Neutrophil (primary cell): ENCODE measurements around the gene LINC01488.

Source experiments
- H3K27ac ChIP-seq: fragments of 200-600 bp; sonication (generic); 2 replicates; pipeline ENCODE4 v1.5.1; 2016; ENCODE audit warnings: mild to moderate bottlenecking, moderate library complexity
- H3K27me3 ChIP-seq: fragments of 200-600 bp; sonication (generic); 2 replicates; pipeline ENCODE4 v1.6.0; 2016; ENCODE audit warnings: mild to moderate bottlenecking
- H3K36me3 ChIP-seq: fragments of 200-600 bp; sonication (generic); 2 replicates; pipeline ENCODE4 v1.5.1; 2017
- H3K4me1 ChIP-seq, 2 experiments: fragments of 200-600 bp in 1 of 2; sonication (generic) in 1 of 2; 1 replicate in 1 of 2; 2 replicates in 1 of 2; pipeline versions ENCODE4 v1.5.1 to v1.6.1; 2013 to 2016; ENCODE audit warnings: low read depth in 1 of 2, low read length in 1 of 2, mild to moderate bottlenecking in 1 of 2, moderate library complexity in 1 of 2; ENCODE audit not compliant: control insufficient read depth in 1 of 2, insufficient read depth in 1 of 2
- H3K4me3 ChIP-seq, 2 experiments: fragments of 200-600 bp in 1 of 2; sonication (generic) in 1 of 2; 1 replicate in 1 of 2; 2 replicates in 1 of 2; pipeline ENCODE4 v1.5.1; 2013 to 2016; ENCODE audit warnings: low read depth in 1 of 2, low read length in 1 of 2, mild to moderate bottlenecking in 1 of 2, moderate library complexity in 1 of 2
- H3K9me3 ChIP-seq: fragments of 200-600 bp; sonication (generic); 2 replicates; pipeline ENCODE4 v1.5.1; 2016
- CTCF ChIP-seq: fragments of 200-600 bp; sonication (generic); IDR thresholded peaks from 2 replicates; pipeline ENCODE4 v1.5.1; 2016; ENCODE audit warnings: antibody characterized with exemption

The LINC01488 gene

GRCh38 chr11:69493931-69494821, 12.7 kb downstream of the LINC01488 start:
- Histone ChIP-seq H3K4me1 (no peaks in the 10 kb centered on the region), H3K27me3 (peaks cover 20% of the 10 kb centered on the region), H3K4me3 (no peak overlapping the region), H3K9me3 (no peaks in the 10 kb centered on the region), H3K27ac (no peak overlapping the region), H3K36me3 (no peaks in the 10 kb centered on the region)
- TF ChIP-seq CTCF: no peak

- Histone ChIP-seq H3K4me1 (no peaks in the 10 kb centered on the region), H3K4me3 (no peak overlapping the region)
These were observed 13.4 kb downstream of the LINC01488 start for GRCh38 chr11:69494851-69495250.

GRCh38 chr11:69495441-69496201, 14.2 kb downstream of the LINC01488 start:
- H3K4me3 ChIP-seq: no peak overlapping the region
- no peaks in the 10 kb centered on the region for H3K36me3 ChIP-seq
- H3K27me3 ChIP-seq: peaks cover 20% of the 10 kb centered on the region
- H3K27ac ChIP-seq: no peak overlapping the region
- no peak for TF ChIP-seq CTCF
- H3K4me1 ChIP-seq: no peaks in the 10 kb centered on the region
- no peaks in the 10 kb centered on the region for H3K9me3 ChIP-seq

More at GRCh38 chr11:69494851-69495250, 13.4 kb downstream of the LINC01488 start:
- no peak overlapping the region for H3K27ac ChIP-seq
- H3K9me3 ChIP-seq: no peaks in the 10 kb centered on the region
- no peak for TF ChIP-seq CTCF
- H3K36me3 ChIP-seq: no peaks in the 10 kb centered on the region
- H3K27me3 ChIP-seq: peaks cover 20% of the 10 kb centered on the region

GRCh38 chr11:69496202-69496557, 14.7 kb downstream of the LINC01488 start:
- no peak for TF ChIP-seq CTCF
- H3K27me3 ChIP-seq: peaks cover 20% of the 10 kb centered on the region
- H3K4me1 ChIP-seq: no peaks in the 10 kb centered on the region
- H3K9me3 ChIP-seq: no peaks in the 10 kb centered on the region
- no peak overlapping the region for H3K4me3 ChIP-seq
- no peak overlapping the region for H3K27ac ChIP-seq
- H3K36me3 ChIP-seq: no peaks in the 10 kb centered on the region

- H3K4me3 ChIP-seq: no peak overlapping the region
- no peaks in the 10 kb centered on the region for H3K4me1 ChIP-seq
- no peak overlapping the region for H3K27ac ChIP-seq
- TF ChIP-seq CTCF: no peak
- H3K9me3 ChIP-seq: no peaks in the 10 kb centered on the region
- no peaks in the 10 kb centered on the region for H3K36me3 ChIP-seq
- peaks cover 20% of the 10 kb centered on the region for H3K27me3 ChIP-seq
These were observed 15.3 kb downstream of the LINC01488 start for GRCh38 chr11:69496631-69497220.
